ENCODE results near the gene HEMK1.

HEMK1 gene

GRCh38 chr3:50623840-50624474 is 54.6 kb downstream of the HEMK1 start:
- TF ChIP-seq CTCF (conservative IDR thresholded peaks at IDR 0.05): no peak
- no peak for TF ChIP-seq ZFX (IDR thresholded peaks at IDR 0.05)
- H3K27ac ChIP-seq: no peak overlapping the region

- TF ChIP-seq ZFX (IDR thresholded peaks at IDR 0.05) (no peak), CTCF (conservative IDR thresholded peaks at IDR 0.05) (no peak)
- no peak overlapping the region for H3K27ac ChIP-seq
These were observed 55.3 kb downstream of the HEMK1 start for GRCh38 chr3:50624634-50625033.

GRCh38 chr3:50625231-50626182 is 56.2 kb downstream of the HEMK1 start:
- TF ChIP-seq ZFX (IDR thresholded peaks at IDR 0.05) (no peak), CTCF (conservative IDR thresholded peaks at IDR 0.05) (no peak)
- no peak overlapping the region for H3K27ac ChIP-seq

- no peak for TF ChIP-seq ZFX (IDR thresholded peaks at IDR 0.05)
- TF ChIP-seq CTCF (conservative IDR thresholded peaks at IDR 0.05): no peak
- no peak overlapping the region for H3K27ac ChIP-seq
These were observed 57.1 kb downstream of the HEMK1 start for GRCh38 chr3:50626401-50626800.

- TF ChIP-seq CTCF (conservative IDR thresholded peaks at IDR 0.05): no peak
- no peak for TF ChIP-seq ZFX (IDR thresholded peaks at IDR 0.05)
- H3K27ac ChIP-seq: no peak overlapping the region
These were observed 58.2 kb downstream of the HEMK1 start for GRCh38 chr3:50627407-50628051.

GRCh38 chr3:50628601-50629000 is 59.3 kb downstream of the HEMK1 start:
- TF ChIP-seq ZFX (IDR thresholded peaks at IDR 0.05) (no peak), CTCF (conservative IDR thresholded peaks at IDR 0.05) (no peak)
- H3K27ac ChIP-seq: no peak overlapping the region

GRCh38 chr3:50630394-50630793 is 61.1 kb downstream of the HEMK1 start:
- TF ChIP-seq CTCF (conservative IDR thresholded peaks at IDR 0.05) (no peak), ZFX (IDR thresholded peaks at IDR 0.05) (no peak)

More at GRCh38 chr3:50630394-50630793, 61.1 kb downstream of the HEMK1 start:
- H3K27ac ChIP-seq: no peak overlapping the region
